HFF-Myc (cell line): Measurements from ENCODE around the gene TOX3.

Experiments
- DNase-seq: peaks from one replicate; pipeline ENCODE4 v3.0.0-alpha.2; 2011; ENCODE audit warnings: low read depth; ENCODE audit errors: extremely low read depth
- H3K4me3 ChIP-seq: replicated peaks from 2 replicates; pipeline ENCODE4 v1.5.1; 2011; ENCODE audit warnings: low read depth, mild to moderate bottlenecking, control low read depth, low read length
- CTCF ChIP-seq: IDR thresholded peaks from 2 replicates; pipeline ENCODE4 v1.5.1; 2012; ENCODE audit warnings: mild to moderate bottlenecking, low read depth, low read length, control low read depth; ENCODE audit errors: missing control alignments

Gene TOX3

DNA sequence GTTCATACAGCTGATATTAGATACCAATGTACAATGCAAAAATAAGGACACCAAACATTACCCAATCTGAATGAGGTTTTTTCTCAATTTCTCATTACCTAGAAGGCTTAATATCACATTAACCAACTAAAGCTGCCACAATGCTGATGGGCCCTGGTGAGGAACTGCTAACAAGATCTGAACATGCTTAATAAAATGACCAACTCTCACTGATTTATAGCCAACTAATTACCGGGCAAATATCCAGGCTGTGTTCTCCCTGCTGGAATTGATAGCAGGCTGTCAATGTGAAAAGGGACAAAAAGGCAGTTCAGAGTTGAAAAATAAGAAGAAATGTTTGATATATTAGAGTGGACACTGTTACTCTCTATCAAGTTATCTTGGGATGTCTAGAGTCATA lies 124.6 kb downstream of the TOX3 start:
- TF ChIP-seq CTCF: no peak
- DNase-seq: no peak
- H3K4me3 ChIP-seq: no peak overlapping the region

DNA sequence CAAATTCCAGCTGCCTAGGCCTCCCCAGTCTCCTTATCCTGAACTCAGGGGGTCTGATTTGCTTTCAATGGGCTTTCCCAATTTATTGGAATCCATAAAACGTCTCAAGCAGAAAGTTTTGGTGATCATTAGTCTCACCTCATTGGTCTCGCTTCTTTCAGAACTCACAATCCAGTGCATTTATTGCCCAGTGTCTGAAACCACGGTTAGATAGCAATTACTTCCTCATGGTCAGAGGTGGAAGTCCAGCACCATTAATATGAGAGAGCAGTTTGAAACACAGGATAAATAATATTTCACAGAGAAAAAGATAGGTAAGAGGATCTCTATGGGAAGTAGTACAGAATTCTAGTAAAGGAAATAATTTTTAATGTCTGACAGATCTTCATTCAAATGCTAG lies 128.7 kb downstream of the TOX3 start:
- no peak for TF ChIP-seq CTCF

GRCh38 chr16:52416888-52417287 lies 130.1 kb downstream of the TOX3 start:
- no peak overlapping the region for H3K4me3 ChIP-seq
- TF ChIP-seq CTCF: no peak
- no peak for DNase-seq

More for the DNA sequence above, 128.7 kb downstream of the TOX3 start:
- H3K4me3 ChIP-seq: no peak overlapping the region
- no peak for DNase-seq

DNA sequence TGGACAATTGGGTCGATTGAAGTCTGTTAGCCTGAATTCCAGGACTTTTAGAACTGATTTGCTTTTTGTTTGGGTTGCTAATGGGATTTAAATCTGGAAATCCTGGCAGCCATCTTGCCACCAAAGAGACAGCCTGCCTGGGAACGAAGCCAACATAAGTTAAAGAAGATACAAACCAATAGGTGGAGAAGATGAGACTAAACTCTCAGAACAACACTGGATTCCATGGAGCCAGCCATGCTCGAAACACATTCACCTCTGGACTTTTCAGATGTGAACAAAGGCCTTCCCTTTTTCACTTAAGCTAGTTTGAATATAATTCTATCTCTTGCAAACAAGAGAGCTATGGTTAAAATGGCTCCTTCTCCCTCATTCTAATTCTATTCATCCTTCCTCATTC lies 135.9 kb downstream of the TOX3 start:
- H3K4me3 ChIP-seq: no peak overlapping the region
- TF ChIP-seq CTCF: no peak
- no peak for DNase-seq

GRCh38 chr16:52408191-52408845 lies 138.6 kb downstream of the TOX3 start:
- DNase-seq: no peak
- no peak for TF ChIP-seq CTCF
- no peak overlapping the region for H3K4me3 ChIP-seq

GRCh38 chr16:52407778-52408177 lies 139.2 kb downstream of the TOX3 start:
- DNase-seq: no peak
- no peak for TF ChIP-seq CTCF
- H3K4me3 ChIP-seq: no peak overlapping the region

- no peak for DNase-seq
- TF ChIP-seq CTCF: no peak
- H3K4me3 ChIP-seq: no peak overlapping the region
Measured at GRCh38 chr16:52405441-52405840, 141.5 kb downstream of the TOX3 start.
